IPS DF 4.7 (cell line): ENCODE results near the gene DNAH3.
A peak's percentile ranks its signal among the peaks of the same experiment; 100 is the strongest.
"Not testable (repeated sequence)": the region's sequence is repeated elsewhere in the genome, so short reads cannot be mapped to it uniquely, and the experiment has no call there.

Source experiments
- DNase-seq: peaks from one replicate; pipeline ENCODE4 v3.0.0-alpha.2; 2013; ENCODE audit warnings: low spot score; ENCODE audit errors: extremely low read depth

DNAH3 gene

GRCh38 chr16:21126518-21126917 lies 24.1 kb downstream of the DNAH3 start:
- no peak for DNase-seq

DNA sequence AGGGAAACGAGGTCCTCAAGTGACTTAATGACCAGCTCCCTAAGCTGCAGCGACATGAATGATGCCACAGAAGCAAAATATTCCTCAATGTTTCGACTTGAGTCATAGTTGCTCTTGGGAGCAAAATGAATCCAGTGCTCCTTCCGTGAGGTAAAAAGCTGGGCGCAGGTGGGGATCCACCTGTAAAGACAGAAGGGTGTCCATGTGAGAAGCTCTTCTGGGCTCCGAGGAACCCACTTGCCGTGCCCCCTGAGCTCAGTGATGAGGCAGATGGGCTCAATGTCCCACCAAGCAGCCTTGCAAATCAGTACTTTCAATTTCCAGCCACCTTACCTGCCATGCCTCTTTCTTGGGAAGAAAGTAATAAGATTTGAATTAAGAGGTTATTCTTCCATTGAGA lies 25.5 kb downstream of the DNAH3 start:
- DNase-seq, result no peak

GRCh38 chr16:21120976-21121520 lies 29.6 kb downstream of the DNAH3 start:
- DNase-seq, result no peak

DNA sequence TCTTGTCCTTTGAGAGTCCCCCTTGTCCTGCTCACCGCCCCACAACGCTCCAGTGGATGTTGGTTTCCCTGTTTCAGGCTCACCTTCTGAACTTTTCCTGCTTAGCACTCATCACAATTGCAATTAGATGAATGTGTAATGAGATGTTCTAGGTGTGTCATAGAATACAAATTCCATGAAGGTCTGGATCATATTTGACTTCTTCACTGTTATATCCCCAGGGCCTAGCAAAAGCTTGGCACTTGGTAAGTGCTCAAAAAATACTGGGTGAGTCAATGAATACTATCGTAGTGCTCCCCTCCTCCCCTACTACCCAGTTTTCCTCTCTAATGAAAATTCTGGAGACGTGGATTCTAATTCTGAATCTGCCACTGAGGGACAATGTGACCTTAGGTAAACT lies 33.1 kb downstream of the DNAH3 start:
- no peak for DNase-seq

- no peak for DNase-seq
Observed at GRCh38 chr16:21116148-21116693, 34.4 kb downstream of the DNAH3 start.

GRCh38 chr16:21115551-21115950 lies 35.1 kb downstream of the DNAH3 start:
- not testable (repeated sequence) for DNase-seq

DNA sequence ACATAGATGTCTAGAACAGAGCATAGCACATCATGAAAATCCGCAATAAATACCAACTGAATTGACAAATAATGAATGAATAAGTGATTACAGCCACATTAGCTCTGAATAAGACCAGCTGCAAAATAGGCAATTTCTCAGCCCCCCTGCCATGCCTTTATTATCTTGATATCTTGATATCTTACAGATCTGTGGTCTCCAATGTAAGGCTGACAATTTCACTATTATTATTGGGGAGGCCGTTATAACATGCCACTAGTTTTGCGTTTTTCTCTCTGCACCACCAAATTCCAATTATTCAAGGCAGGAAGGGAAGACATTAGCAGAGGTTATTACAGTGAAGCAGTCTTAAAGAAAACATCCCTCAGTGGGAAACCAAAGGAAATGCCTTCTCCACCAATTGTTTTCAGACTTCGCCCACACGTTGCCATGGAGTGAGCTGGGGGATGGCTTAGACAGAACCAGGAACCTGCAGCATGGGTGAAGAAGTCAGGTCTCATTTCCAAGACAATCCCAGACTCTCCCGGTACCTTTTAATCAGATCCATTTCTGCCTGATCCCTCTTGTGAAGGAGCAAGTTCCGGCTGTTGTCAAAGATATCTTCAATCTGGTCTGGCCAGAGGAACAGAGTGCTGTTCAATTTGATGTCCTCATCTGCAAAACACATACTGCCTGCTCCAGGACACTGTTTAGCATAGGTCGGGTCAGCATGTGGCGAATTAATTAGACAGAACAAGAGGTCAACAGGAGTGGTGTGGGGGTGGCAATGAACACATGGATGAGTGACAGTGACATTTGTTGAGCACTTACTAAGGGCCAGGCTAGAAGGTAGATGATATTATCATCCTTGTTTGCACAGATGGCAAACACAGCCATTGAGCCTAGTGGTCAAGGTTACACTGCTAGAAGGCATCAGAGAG lies 46.4 kb downstream of the DNAH3 start:
- DNase-seq, result no peak

DNA sequence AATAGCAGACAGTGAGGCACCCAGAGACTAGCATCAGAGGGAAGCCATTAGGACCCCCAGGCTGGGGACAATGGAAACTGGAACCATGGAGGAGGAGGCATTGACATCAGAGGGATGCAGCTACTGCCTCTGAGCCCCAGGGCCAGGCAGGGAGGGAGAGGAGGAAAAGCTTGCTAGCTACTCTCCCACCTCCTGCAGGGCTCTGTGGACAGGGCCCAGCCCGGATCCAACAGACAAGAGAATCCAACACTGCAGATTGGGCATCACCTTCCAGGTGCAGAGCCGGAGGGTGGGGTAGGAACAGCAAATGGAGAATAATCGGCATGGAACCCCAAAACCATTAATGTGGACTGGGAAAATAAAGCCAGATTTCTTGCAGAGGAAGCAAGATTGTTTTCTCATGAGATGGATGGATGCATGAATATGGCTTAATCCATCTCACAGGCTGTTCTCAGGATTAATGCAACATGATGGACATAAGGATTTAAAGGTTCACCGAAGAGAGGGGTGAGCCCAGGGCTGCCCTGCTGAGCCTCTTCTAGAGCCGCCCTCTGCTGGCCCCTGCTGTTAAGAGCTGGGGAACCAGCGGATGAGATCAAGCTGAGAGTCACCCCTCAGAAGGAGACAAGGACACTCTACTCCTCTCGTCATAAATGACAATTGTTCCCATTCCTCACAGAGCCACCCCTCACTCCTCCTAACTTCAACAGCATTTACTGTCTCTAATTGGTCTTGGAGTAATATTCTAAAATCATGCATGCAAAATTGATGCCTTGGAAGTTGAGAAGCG lies 48.8 kb downstream of the DNAH3 start:
- no peak for DNase-seq

DNA sequence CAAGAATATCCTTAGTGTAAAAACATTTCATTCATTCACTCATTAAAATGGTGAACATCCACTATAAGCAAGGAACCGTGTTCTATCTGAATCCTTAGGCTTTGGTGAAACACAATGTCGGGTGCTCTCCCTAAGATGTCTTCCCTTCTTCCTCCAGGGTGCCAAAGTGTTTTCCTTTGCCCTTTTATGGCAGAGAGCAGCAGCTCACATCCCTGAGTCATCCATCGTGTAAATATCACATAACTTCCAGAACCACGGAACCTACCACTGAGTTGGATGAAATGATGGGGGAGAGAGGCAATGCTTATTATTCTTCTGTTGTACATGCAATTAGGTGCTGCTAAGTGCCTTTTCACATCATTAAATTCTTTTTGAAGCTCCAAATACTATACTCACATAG lies 50.2 kb downstream of the DNAH3 start:
- no peak for DNase-seq

- DNase-seq, result no peak
Observed at GRCh38 chr16:21097151-21097550, 53.5 kb downstream of the DNAH3 start.

- not testable (repeated sequence) for DNase-seq
Observed at GRCh38 chr16:21094719-21095118, 55.9 kb downstream of the DNAH3 start.

- DNase-seq, result no peak
Observed at GRCh38 chr16:21092951-21093350, 57.7 kb downstream of the DNAH3 start.

- DNase-seq, result no peak
Observed at GRCh38 chr16:21088646-21089538, 61.8 kb downstream of the DNAH3 start.

DNA sequence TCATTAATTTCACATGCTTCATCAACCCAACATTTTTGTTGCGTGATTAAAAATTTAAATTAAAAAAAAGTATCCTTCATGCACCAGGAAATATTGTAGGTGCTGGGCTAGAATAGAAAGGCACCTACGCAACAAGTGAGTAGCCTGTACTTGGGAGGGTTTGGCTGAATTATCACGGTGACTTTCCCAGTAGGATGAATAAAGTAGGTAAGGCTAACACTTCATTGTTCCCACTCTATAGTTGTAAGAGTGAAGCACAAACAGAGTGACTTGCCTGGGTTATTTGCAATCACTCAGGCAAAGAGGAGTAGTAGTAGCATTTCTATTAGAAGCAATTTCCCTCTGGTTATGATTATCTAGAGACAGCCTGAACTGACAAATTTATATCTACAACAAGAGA lies 62.5 kb downstream of the DNAH3 start:
- no peak for DNase-seq

DNA sequence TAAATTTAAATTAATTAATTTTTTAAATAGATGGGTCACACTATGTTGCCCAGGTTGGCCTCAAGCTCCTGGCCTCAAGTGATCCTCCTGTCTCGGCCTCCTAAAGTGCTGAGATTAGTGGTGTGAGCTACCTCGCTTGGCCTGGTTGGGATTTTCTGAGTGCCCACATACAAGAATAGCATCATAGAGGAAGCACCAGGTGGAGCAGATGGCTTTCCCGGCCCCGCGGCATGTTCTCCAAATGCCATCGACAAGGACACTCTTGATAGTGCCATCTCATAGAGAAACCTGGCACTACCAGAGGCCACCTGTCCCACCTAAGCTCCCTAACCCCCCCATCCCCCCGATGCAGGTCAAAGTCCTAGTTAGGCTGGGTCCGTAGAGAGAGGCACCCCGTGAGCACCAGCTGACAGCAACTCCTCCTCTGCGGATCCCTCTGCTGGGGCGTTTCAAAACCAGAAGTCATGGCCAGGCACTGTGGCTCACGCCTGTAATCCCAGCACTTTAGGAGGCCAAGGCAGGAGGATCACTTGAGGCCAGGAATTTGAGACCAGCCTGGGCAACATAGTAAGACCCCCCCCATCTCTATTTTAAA lies 65.9 kb downstream of the DNAH3 start:
- DNase-seq, result no peak

DNA sequence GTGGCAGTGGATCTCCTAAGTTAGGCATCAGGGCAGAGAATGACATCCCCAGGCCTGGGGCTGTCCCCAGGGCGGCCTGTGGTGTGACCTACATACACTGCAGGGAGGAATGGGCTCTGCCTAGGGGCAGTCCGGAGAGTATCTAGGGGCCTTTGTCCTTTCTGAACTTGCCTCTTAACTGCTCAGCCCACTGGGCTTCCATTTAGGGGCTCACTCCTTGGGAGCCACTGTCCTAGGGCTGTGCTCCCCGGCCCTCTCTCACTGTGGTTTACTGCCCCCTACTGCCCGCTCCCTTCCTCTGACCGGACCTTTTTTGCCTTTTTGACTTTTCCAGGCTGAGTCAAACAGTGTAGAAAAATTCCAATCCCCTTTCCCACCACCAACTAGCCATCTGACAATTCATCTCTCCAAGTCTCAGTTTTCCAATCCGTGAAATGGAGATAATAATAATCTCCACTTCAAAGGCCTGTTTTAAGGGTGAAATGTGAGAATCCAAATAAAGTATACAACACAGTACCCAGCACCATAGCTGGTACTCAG lies 66.8 kb downstream of the DNAH3 start:
- DNase-seq, result peak; percentile 51

GRCh38 chr16:21081329-21081728 lies 69.3 kb downstream of the DNAH3 start:
- no peak for DNase-seq

GRCh38 chr16:21078563-21078962 lies 72.1 kb downstream of the DNAH3 start:
- no peak for DNase-seq

- DNase-seq, result no peak
Observed at GRCh38 chr16:21076186-21076883, 74.3 kb downstream of the DNAH3 start.

GRCh38 chr16:21075252-21075651 lies 75.4 kb downstream of the DNAH3 start:
- DNase-seq, result no peak
